NCI-H446 (cell line): Measurements from ENCODE around the gene MYO10.

Experiments used
- DNase-seq, 2 experiments: peaks; one replicate each; lab custom pipeline; 2025; lab: John Stamatoyannopoulos, UW

Gene MYO10

DNA sequence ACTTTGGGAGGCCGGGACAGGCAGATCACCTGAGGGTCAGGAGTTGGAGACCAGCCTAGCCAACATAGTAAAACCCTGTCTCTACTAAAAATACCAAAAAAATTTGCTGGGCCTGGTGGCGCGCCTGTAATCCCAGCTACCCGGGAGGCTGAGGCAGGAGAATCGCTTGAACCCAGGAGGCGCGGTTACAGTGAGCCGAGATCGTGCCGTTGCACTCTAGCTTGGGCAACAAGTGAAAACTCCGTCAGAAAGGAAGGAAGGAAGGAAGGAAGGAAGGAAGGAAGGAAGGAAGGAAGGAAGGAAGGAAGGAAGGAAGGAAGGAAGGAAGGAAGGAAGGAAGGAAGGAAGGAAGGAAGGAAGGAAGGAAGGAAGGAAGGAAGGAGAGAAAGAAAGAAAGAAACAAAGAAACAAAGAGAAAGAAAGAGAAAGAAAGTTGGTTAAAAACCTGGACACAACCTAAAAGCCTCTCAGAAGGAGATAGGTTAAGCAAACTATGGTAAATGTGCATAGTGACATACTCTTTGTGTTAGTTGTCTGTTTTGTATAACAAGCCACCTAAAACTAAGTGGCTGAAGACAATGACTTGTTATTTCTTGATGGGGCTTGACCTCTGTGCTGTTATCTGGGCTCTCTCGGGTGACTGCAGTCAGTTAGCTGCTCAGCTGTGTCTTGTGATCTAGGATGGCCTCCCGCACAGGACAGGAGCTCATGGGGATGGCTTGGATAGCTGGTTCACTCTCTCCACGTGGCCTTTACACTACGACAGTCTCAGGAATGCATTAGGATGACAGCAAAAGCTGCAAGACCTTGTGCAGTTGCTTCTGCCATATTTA is 8.0 kb upstream of the MYO10 start:
- DNase-seq = no peak

DNA sequence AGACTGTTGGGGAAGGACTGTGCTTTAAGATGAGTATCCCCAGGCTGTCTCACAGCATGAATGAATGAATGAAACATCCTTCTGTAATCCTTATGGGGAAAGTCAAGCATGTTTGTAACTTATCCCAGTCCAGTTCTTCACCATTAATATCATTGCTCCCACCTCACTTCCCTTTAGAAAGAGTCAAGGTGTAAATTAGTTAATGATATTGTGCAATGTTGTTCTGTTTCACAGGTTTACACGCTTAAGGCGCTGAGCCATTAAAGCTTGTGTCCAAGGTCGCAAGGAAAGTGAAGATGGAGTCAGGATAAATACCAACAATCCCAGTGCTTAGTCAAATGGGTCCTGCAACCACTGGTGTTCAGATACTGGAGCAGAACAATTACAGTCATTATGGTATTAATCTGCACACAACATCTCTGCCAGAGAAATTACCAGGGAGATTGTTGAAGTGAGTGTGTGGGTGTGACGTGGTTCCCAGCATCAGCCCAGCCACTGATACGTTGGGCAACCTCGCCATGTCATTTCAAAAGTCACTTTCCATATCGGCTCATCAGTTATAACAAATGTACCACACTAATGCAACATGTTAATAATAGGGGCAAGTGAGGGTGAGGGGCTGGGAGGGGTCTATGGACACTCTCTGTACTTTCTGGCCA is 1.5 kb upstream of the MYO10 start:
- no peak for DNase-seq

DNA sequence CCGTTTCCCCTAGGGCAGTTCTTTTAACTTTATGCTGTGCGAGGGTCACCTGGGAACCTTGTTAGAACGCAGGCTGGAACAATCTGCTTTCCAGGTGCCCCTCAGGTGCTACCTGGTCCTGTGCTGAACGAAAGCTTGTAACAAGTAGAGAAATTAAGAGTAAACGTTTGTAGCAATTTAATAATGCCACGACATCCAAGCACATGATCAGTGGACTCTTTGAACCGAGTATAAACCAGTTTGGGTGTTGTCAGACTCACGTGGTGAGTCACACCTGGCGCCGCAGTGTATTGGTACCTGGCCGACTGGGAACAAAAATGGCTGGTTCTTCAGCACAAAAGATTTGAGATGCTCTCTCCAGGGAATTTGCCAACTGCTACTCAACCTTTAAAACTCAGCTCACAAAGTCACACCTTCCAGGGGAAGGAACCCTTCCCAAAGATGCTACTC is 926 bp upstream of the MYO10 start:
- no peak for DNase-seq

DNA sequence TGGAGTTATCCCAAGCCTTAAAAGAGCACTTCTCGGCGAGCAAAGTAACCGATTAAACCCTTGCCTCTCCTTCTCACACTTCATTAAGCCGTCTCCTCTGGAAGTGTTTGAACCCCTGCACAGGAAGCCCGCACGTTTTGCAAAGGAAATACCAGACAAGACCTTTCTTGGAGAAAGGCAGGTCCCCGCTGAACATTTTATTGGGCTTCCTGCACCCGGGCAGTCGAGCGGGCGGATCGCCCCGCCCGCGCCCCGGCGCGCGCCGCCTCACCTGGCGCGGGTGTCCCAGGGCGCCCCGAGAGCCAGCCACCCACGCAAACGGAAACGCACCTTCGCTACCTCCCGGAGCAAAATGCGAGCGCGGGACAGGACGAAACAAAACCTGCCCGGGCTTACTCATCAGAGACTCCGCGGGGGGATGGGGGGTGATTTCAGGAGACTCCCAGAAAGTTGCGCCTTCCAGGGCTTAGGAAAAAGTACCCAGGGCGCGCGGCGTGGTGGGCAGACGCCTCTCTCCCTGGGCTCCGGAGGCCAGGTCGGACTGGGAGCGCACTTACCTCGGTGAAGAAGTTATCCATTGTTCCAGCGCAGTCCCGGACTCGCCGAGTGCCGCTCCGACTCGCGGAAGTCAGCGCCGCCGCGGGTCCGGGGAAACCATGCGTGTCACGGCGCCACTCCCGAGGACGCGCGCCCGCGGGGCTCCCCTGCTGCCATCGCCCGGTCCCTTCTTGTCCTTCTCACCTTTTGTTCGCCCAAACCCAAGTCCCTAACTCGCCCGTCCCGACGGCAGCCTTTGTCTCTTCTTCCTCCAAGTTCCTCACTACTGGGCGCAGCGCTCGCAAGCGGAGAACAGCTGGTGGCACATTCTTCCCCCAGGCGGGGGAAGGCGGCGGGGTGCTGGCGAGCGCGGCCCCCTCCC is 598 bp downstream of the MYO10 start:
- DNase-seq = peak in 1 of 2 experiments; percentile 76

DNA sequence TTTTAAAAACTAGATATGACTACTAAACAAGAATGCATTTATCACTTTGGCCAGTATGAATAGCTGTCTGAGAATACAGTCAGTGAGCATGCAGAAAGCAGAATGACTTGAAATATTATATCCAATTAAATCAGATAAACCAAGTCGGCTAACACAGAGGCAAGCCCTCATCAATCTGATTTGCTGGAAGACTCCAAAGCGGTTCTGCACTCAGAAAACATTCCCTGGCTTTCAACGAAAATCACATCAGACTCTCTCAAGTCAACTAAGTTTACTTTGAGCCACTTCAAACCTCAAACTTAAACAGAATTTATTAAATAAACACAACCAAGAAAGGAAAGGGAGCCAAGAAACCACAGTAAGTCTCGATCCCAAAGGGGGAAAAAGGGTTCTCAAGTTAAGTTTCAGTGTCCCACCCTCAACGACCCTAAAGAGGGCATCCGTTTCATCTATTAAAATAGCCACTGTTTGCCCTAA is 1.4 kb downstream of the MYO10 start:
- no peak for DNase-seq

DNA sequence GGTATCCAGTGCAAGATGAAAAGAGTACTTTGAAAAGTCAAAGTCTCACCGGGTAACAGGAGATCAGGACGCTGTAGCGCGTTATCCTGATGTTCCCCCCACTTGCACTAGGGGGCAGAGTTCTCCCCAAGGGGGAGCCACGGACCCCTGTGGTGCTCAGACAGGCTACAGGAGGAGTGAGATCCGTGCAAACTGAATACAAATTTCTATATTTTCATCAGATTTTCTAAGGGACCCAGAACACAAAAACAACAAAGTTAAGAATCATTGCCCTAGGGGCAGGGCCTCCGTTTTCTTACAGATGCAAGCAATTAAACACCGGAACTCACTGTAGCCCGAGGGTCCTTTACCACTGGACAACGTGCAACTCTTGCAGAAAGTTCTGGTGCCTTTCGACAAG is 2.0 kb downstream of the MYO10 start:
- DNase-seq = peak; percentile 84 to 92

DNA sequence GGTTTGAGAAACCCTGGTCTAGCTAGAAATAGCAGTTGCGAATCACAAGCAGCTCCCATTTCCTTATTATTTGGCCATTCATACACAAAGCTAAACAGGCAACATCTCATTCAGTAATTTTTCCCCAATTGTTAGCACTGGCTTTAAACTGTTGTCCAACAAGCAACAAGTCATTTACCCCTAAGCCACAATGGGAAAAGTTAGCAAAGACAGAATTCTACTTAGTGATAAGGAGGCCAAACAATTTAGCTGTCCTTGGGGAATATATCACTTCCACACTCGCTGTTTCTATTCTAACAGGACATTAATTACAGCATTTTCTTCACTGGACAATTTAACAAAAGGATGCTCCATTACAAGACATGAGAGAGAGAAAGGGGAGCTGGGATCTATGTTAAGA is 2.8 kb downstream of the MYO10 start:
- no peak for DNase-seq

DNA sequence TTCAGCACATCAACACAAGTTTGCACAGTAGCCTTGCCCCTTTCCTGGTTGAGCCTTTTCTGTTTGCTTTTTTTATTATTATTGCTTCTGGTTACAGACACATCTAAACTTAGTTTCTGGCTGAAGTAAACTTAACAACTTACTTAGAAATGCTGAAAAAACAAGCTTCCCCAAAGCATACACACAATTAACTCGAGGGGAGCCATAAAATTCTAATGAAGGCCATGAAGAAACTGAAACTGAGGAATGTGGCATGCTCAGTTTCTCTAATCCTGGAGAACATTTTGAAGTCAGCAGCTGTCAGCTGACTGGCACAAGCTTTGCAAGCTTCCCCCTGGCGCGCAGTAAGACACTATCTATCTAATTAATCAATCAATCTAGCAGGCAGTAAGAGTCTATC is 3.7 kb downstream of the MYO10 start:
- DNase-seq = no peak

DNA sequence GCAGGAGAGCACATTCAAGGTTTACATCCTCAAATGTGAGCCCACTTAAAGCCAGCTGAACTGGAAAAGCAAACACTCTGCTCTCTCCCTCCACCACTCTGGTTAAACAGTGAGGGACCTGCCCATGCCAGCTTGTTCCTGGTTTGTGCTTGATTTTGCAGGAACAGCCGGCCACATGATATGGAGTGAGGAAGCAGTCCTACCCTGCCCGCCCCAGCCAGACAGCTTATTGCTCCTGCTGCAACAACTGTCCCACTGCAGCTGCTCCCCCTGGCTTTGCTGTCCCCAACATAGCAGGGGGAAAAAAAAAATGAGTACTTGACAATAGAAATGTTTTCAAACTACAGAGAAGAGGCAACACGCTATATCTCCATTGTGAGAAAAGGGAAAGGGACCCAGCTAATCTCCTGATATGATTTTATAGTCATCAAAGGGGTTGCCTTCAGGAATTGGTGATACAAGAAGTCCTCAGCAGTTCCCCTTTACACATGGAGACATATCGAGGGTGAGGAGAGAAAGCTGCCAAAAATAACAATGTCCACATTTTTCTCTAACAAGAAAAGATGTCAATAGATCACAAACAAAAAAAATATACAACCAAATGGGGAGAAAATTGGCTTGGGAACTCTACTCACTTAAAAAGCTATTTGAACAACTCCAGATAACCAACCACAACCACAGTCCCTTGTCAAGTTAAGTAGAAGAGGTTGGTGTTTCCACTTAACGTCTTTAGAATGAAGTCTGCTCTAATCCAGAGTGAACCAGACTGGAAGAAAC is 4.6 kb downstream of the MYO10 start:
- DNase-seq = peak; percentile 40 to 67

DNA sequence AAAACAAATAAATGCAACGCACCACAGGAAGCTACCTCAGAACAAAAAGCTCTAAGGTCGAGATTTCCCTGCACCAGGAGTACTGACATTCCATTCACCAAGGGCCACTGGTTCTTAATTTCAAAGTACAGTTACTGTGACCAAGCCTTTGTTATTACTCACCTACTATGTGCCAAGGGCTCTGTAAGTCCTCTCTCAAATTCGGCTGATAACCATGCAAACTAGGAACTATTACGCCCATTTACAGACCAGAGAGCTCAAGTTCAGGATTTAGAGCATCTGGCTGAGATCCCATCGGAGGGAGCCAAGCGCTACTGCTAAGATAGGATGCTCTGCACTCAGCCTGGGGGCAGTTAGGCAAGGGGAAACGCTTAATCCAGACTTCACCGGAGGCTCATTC is 5.6 kb downstream of the MYO10 start:
- DNase-seq = no peak

DNA sequence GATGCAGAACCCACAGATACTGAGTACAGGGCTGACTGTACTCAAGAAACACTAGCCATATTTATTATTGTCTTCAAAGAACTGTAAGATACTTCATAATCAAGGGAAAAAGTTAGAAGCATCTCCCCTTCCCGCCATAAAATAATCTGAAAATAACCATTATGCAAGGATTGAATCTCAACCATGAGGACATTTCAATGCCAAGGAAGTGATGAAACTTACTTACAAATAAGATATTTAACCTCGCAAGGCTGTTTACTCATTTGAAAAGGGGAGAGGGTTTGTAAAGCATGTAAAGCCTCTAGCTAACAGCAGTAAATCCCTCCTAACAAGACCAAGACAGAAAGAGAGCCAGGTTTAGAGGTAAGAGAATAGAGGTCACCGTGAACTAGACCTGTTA is 6.3 kb downstream of the MYO10 start:
- DNase-seq = no peak

DNA sequence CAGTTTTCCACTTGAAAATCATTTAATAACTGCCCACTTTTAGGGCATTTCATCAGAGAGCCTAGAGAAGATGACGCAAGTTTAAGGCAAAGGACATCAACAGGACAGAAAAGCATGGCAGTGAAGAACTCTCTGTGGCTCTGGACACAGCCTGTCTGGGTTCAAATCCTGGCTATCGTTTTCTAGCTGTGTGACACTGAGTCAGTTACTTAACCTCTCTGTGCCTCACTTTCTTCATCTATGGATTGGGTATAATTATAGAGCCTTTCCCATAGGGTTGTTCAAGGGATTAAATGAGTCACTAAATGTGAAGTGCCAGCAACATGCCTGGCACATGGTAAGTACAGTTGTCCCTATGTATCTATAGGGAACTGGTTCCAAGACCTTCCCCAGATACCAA is 6.7 kb downstream of the MYO10 start:
- no peak for DNase-seq

DNA sequence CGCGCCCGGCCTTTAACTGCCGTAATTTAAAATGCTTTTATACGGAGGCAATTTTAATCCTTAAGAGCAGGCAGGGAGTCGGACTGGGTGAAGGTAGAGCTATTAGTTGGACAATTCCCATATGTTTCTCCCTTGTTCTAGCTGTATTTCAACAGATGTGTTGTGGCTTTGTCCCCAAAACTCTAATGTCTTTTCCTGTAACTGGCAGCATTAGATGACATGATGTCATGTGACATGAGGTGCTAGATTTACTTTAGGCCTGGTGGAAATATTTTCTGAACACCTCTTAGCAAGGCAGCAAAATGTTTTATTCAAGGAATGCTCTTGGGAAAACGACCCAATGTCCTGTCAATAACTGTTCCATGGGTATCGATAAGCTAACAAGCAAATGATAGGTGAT is 8.5 kb downstream of the MYO10 start:
- DNase-seq = no peak

DNA sequence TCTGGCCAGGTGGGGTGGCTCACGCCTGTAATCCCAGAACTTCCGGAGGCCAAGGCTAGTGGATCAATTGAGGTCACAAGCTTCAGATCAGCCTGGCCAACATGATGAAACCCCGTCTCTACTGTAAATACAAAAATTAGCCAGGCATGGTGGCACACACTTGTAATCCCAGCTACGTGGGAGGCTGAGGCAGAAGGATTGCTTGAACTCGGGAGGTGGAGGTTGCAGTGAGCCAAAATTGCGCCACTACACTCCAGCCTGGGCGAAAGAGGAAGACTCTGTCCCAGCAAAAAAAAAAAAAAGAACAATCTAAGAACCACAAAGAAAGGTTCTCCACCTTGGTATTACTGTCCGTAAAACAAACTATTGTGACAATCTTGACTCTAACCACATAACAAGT is 9.7 kb downstream of the MYO10 start:
- no peak for DNase-seq

DNA sequence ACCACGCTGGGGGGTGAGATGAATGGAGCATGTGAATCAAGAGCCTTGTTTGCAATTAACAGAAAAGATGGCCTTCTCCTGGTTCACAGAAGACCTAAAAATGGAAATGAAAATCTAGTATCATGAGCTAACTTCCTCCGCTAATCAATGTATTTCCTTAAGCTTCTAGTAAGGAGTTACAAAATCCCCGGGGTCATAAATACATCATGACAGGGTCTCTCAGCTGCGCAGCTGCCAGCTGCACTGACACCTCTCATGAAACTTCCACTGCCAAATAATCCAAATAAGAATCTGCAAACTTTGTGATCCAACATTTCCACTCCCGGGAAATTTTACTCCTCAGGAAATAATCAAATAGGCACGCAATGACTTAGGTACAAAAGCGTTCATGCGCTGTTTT is 11.9 kb downstream of the MYO10 start:
- no peak for DNase-seq

DNA sequence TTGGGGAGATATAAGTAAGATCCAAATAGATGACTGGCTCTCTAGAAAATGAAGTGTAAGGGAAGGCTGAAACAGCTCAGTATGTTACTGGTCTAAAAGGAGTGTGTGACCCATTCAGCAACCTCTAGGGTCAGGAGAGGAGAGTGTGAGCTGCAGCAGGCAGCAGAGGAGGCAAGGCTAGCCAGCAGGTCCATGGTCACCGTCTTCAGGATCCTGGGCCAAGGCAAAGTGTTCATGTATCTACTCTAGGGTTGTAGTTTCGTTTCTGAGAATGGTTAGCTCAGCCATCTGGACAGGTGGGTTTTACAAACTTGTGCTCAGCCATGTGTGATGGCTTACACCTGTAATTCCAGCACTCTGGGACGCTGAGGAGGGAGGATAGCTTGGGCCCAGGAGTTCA is 13.7 kb downstream of the MYO10 start:
- no peak for DNase-seq

DNA sequence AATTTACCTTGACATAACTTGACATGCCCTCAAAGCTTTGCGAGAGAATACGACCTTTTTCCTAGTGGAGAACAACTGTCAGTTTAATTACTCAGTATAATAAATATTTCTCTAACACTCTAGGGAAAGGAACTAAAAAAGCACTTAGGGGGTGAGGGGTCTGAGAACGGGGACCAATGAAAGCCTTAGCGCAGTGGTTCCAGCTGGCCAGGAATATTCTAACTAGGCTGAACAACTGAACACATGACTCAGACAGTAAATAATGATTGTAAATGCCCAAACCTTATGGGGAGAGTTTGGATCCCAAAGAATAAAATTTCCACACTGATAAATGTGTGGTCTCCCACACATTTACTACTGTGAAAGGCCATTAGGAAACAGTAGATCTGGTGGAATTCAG is 14.9 kb downstream of the MYO10 start:
- DNase-seq = no peak

DNA sequence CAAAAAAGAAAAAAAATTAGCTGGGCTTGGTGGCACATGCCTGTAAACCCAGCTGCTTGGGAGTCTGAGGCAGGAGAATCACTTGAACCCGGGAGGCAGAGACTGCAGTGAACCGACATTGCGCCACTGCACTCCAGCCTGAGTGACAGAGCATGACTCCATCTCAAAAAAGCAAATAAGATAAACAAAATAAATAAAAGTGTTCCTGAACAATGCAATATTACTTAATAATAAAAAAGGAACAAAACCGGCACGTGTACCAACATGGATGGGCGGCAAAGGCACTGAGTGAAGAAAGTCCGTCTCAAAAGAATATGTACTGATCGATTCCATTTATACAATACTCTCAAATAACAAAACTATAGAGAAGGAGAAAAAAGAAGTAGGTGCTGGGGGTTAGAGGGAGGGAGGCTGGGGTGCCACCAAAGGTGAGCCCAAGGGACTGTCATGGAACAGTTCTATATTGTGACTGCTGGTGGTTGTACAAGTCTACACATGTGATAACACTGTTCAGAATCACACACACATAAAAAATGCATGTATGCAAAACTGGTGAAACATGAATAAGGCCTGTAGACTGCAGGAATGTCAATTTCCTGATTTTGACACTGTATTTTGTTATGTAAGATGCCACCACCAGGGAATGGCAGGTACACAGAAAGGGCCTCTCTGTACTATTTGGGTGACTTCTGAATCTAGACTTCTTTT is 15.8 kb downstream of the MYO10 start:
- DNase-seq = no peak

DNA sequence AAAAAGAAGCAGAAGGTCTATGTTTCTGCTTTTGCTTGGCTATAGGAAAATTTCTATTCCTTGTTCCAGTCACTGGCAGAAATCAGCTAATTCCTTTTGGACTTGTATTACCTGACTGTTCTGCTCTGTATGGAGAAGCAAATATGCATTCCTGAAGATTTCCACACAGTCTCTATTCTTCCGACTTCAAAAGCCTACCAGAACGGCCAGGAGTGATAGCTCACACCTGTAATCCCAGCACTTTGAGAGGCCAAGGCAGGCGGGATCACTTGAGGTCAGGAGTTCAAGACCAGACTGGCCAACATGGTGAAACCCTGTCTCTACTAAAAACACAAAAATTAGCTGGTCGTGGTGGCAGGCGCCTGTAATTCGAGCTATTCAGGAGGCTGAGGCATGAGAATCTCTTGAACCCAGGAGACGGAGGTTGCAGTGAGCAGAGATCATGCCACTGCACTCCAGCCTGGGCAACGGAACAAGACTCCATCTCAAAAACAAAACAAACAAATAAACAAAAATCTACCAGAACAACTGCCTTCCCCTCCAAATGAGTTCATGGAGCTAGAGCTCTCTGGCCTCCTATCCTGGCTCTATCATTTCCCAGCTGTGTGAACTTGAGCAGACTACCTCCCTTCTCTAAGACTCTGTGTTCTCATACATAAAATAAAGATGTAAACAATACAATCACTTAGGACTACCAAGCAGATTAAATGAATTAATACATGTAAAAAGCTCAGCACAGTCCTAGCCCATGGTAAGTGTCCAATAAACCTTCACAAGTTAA is 17.0 kb downstream of the MYO10 start:
- DNase-seq = no peak

DNA sequence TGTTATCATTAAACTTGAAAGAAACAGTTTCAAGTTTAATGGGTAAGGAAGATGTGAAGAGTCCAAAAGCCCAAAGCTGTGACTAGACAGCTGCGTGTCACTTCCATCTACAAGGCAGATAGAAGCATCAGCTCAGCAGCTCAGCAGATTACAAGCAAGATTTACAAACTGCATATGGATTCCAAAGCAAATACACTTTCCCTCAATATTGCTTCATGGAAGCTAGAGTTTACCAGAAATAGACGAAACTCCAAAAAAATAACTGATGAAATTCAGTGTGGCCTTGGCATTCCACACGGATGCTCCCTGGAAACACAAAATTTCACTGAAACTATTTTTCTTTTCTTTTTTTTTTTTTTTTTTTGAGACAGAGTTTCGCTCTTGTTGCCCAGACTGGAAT is 17.9 kb downstream of the MYO10 start:
- no peak for DNase-seq
